MM.1S (cell line): ENCODE measurements around the gene C12orf75.

ENCODE experiments used
- DNase-seq: peaks from one replicate; pipeline ENCODE4 v3.0.0-alpha.2; 2015
- H2AFZ ChIP-seq: fragments of 300-600 bp; sonication (generic); 2 replicates; pipeline ENCODE4 v1.6.0; 2016; ENCODE audit warnings: antibody characterized with exemption, low read length
- H3F3A ChIP-seq: fragments of 300-600 bp; sonication (generic); 2 replicates; pipeline ENCODE4 v1.6.1; 2016; ENCODE audit warnings: mild to moderate bottlenecking, antibody characterized with exemption, low read length, moderate library complexity, mixed read lengths; ENCODE audit not compliant: insufficient read depth
- H3K27ac ChIP-seq: fragments of 300-600 bp; sonication (generic); 2 replicates; pipeline ENCODE4 v1.5.1; 2016; ENCODE audit warnings: mild to moderate bottlenecking, low read length
- H3K27me3 ChIP-seq: fragments of 300-600 bp; sonication (generic); replicated peaks from 2 replicates; pipeline ENCODE4 v1.6.0; 2016; ENCODE audit warnings: low read length; ENCODE audit not compliant: insufficient read depth
- H3K36me3 ChIP-seq: fragments of 300-600 bp; sonication (generic); replicated peaks from 2 replicates; pipeline ENCODE4 v1.6.1; 2016; ENCODE audit warnings: mild to moderate bottlenecking, low read length, mixed read lengths; ENCODE audit not compliant: insufficient read depth
- H3K4me1 ChIP-seq: fragments of 300-600 bp; sonication (generic); 2 replicates; pipeline ENCODE4 v1.6.1; 2016; ENCODE audit warnings: low read length, mixed read lengths
- H3K4me2 ChIP-seq: fragments of 300-600 bp; sonication (generic); 2 replicates; pipeline ENCODE4 v1.6.0; 2016; ENCODE audit warnings: low read depth, low read length
- H3K4me3 ChIP-seq: fragments of 300-600 bp; sonication (generic); 2 replicates; pipeline ENCODE4 v1.5.1; 2016; ENCODE audit warnings: low read length, mixed read lengths
- H3K79me2 ChIP-seq: fragments of 300-600 bp; sonication (generic); 2 replicates; pipeline ENCODE4 v1.6.1; 2016; ENCODE audit warnings: mixed run types, low read length, mixed read lengths
- H3K9ac ChIP-seq: fragments of 300-600 bp; sonication (generic); 2 replicates; pipeline ENCODE4 v1.6.1; 2016; ENCODE audit warnings: low read length, mixed read lengths
- H3K9me2 ChIP-seq: fragments of 300-600 bp; sonication (generic); replicated peaks from 2 replicates; pipeline ENCODE4 v1.6.1; 2016; ENCODE audit warnings: mild to moderate bottlenecking, low read length, mixed read lengths; ENCODE audit not compliant: insufficient read depth
- H3K9me3 ChIP-seq: fragments of 300-600 bp; sonication (generic); replicated peaks from 2 replicates; pipeline ENCODE4 v1.6.1; 2016; ENCODE audit warnings: mild to moderate bottlenecking, low read length, mixed read lengths; ENCODE audit not compliant: insufficient read depth
- H4K20me1 ChIP-seq: fragments of 300-600 bp; sonication (generic); 2 replicates; pipeline ENCODE4 v1.6.1; 2016; ENCODE audit warnings: mild to moderate bottlenecking, low read length, moderate library complexity, mixed read lengths; ENCODE audit not compliant: insufficient read depth
- EZH2 ChIP-seq: fragments of 300-600 bp; sonication (generic); optimal IDR thresholded peaks from 2 replicates; pipeline ENCODE3; 2017; ENCODE audit warnings: low read depth, mild to moderate bottlenecking, antibody characterized with exemption, low read length, mixed read lengths
- EZH2phosphoT487 ChIP-seq: fragments of 300-600 bp; sonication (generic); IDR thresholded peaks from 2 replicates; pipeline ENCODE4 v1.6.1; 2018; ENCODE audit warnings: antibody characterized with exemption, low read length
- TF ChIP-seq, protein P1 (sequence below): fragments of 300-600 bp; sonication (generic); IDR thresholded peaks from 2 replicates; pipeline ENCODE4 v1.5.1; 2016; ENCODE audit warnings: antibody characterized with exemption, low read length, mixed read lengths

C12orf75 gene

GRCh38 chr12:105315130-105315529, 15.4 kb upstream of the C12orf75 start:
- Histone ChIP-seq H4K20me1 (no peaks in the 10 kb centered on the region), H3K9me3 (no peaks in the 10 kb centered on the region), H3F3A (no peaks in the 10 kb centered on the region), H3K4me1 (no peaks in the 10 kb centered on the region), H3K27me3 (no peaks in the 10 kb centered on the region), H3K27ac (no peak overlapping the region), H2AFZ (no peak overlapping the region), H3K4me3 (no peak overlapping the region), H3K4me2 (no peak overlapping the region), H3K9me2 (no peaks in the 10 kb centered on the region), H3K36me3 (no peaks in the 10 kb centered on the region), H3K9ac (no peak overlapping the region), H3K79me2 (no peaks in the 10 kb centered on the region)
- no peak for DNase-seq
- TF ChIP-seq EZH2 = no peak
- TF ChIP-seq EZH2phosphoT487 = no peak
- TF ChIP-seq, protein P1, sequence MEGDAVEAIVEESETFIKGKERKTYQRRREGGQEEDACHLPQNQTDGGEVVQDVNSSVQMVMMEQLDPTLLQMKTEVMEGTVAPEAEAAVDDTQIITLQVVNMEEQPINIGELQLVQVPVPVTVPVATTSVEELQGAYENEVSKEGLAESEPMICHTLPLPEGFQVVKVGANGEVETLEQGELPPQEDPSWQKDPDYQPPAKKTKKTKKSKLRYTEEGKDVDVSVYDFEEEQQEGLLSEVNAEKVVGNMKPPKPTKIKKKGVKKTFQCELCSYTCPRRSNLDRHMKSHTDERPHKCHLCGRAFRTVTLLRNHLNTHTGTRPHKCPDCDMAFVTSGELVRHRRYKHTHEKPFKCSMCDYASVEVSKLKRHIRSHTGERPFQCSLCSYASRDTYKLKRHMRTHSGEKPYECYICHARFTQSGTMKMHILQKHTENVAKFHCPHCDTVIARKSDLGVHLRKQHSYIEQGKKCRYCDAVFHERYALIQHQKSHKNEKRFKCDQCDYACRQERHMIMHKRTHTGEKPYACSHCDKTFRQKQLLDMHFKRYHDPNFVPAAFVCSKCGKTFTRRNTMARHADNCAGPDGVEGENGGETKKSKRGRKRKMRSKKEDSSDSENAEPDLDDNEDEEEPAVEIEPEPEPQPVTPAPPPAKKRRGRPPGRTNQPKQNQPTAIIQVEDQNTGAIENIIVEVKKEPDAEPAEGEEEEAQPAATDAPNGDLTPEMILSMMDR = no peak

DNA sequence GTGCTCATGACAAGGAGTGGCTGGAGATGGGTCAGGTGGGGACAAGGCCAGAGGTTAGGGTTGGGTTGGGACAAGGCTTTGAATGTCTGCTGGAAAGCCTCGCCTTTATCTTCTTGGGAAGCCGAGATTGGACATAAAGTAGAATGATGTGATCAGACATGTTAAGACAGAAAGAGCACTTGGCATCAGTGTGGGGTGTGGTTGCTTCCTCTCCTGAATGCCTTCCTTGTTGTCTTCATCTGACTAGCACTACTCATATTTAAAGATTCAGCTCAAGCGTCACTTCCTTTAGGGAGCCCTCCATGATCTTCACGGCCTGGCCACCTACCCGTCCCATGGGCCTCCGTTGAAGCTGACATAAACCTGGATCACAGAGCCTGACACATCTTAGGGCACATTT, 14.8 kb upstream of the C12orf75 start:
- Histone ChIP-seq H2AFZ (no peak overlapping the region), H3K36me3 (no peaks in the 10 kb centered on the region), H3K4me1 (no peaks in the 10 kb centered on the region), H3K27me3 (no peaks in the 10 kb centered on the region), H3K9me3 (no peaks in the 10 kb centered on the region), H3K9me2 (no peaks in the 10 kb centered on the region), H3K9ac (no peak overlapping the region), H3F3A (no peaks in the 10 kb centered on the region), H3K4me3 (no peak overlapping the region), H3K79me2 (no peaks in the 10 kb centered on the region), H3K4me2 (no peak overlapping the region), H4K20me1 (no peaks in the 10 kb centered on the region), H3K27ac (no peak overlapping the region)
- TF ChIP-seq EZH2 (no peak), EZH2phosphoT487 (no peak)
- TF ChIP-seq, protein P1 = no peak
- DNase-seq = no peak

DNA sequence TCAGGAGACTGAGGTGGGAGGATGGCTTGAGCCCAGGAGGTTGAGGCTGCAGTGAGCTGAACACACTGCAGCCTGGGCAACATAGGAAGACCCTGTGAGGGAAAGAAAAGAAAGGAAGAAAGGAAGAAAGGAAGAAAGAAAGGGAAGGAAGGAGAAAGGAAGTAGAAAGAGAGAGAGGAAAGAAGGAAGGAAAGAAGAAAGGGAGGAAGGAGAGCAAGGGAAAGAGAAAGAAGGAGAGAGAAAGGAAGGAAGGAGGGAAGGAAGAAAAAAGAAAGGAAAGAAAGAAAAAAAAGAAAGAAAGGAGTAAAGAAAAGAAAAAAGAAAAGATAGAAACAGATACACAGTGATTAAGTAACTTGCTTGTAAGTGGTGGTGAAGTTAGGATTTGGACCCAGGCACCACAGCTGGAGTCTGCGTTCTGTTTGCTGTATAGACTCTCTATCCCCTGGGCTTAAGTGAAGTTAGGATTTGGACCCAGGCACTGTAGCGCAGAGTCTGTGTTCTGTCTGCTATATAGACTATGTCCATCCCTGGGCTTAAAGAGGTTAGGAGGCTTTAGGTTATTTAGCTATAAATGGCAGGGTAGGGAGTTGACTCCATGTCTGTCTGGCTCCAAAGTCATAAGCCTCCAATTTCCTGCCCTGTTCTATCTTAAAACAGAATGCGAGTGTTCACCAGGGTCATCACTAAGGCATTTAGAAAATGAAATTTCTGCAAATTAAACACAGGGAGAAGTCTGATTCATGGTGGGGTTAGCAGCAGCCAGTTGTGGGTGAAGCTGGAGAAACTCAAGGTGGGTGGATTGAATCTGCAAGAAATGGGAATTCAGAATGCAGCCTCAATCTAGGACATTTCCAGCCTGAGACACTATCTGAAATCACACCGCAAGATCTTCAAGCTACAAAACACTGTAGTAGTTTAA, 13.3 kb upstream of the C12orf75 start:
- no peaks in the 10 kb centered on the region for H3K9me2 ChIP-seq
- H3K9me3 ChIP-seq = no peaks in the 10 kb centered on the region
- H3K27ac ChIP-seq = no peak overlapping the region
- H3K27me3 ChIP-seq = no peaks in the 10 kb centered on the region
- TF ChIP-seq EZH2 (no peak), EZH2phosphoT487 (no peak)
- TF ChIP-seq, protein P1 = no peak
- DNase-seq = no peak
- no peak overlapping the region for H2AFZ ChIP-seq
- no peaks in the 10 kb centered on the region for H3K4me1 ChIP-seq
- H3K79me2 ChIP-seq = no peaks in the 10 kb centered on the region
- H3F3A ChIP-seq = no peaks in the 10 kb centered on the region
- no peak overlapping the region for H3K4me3 ChIP-seq
- no peak overlapping the region for H3K4me2 ChIP-seq
- H3K36me3 ChIP-seq = no peaks in the 10 kb centered on the region
- H3K9ac ChIP-seq = no peak overlapping the region
- no peaks in the 10 kb centered on the region for H4K20me1 ChIP-seq
